ENCODE data around the gene MRPL44. TPM values are rescaled to one million over a fixed set of nuclear protein-coding genes. Genes with fewer than 3 reads are reported as not detected.

Gene MRPL44
- total and polyA plus RNA-seq, 2 of the 13 experiments (the other 11 are each of a cell fraction or from before 2014, with no cell fraction given), result 38.4 to 78.0 TPM

DNA sequence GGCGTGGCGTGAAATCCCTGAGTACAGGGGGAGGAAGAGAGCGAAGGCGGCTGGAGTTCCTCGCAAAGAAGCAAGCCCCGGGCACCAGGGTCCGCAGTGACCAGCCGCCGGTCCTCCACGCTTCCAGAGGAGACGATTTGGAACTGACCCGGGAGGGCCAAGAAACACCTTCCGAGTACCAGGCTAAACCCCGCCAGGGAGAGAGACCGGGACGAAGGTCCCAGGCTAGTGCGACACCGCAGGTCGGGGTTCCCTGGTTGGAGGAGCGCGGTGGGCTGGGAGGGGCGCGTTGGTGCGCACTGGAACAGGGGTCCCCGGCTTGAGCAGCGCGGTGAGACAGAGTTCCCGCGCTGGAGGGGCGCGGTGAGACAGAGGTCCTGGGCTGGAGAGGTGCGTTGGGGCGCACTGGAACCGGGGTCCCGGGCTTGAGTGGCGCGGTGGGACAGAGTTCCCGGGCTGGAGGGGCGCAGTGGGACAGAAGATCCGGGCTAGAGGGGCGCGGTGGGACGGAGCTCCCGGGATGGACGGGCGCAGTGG is 13.0 kb upstream of the MRPL44 start (continued):
- TF ChIP-seq, protein P1, sequence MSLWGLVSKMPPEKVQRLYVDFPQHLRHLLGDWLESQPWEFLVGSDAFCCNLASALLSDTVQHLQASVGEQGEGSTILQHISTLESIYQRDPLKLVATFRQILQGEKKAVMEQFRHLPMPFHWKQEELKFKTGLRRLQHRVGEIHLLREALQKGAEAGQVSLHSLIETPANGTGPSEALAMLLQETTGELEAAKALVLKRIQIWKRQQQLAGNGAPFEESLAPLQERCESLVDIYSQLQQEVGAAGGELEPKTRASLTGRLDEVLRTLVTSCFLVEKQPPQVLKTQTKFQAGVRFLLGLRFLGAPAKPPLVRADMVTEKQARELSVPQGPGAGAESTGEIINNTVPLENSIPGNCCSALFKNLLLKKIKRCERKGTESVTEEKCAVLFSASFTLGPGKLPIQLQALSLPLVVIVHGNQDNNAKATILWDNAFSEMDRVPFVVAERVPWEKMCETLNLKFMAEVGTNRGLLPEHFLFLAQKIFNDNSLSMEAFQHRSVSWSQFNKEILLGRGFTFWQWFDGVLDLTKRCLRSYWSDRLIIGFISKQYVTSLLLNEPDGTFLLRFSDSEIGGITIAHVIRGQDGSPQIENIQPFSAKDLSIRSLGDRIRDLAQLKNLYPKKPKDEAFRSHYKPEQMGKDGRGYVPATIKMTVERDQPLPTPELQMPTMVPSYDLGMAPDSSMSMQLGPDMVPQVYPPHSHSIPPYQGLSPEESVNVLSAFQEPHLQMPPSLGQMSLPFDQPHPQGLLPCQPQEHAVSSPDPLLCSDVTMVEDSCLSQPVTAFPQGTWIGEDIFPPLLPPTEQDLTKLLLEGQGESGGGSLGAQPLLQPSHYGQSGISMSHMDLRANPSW (CRISPR knock-in tag; IDR thresholded peaks at IDR 0.05; ENCODE audit: borderline replicate concordance), result no peak; the same call in 1 of the 2 replicates
- TF ChIP-seq EED (CRISPR knock-in tag; IDR thresholded peaks at IDR 0.05), result no peak
- TF ChIP-seq HMGXB3 (CRISPR knock-in tag; IDR thresholded peaks at IDR 0.05; ENCODE audit: borderline replicate concordance), result peak; percentile 65; the same call in 1 of the 2 replicates
- TF ChIP-seq PRPF4 (IDR thresholded peaks at IDR 0.05; ENCODE audit: low read depth, low read length, poor library complexity, severe bottlenecking), result no peak
- TF ChIP-seq, protein P2, sequence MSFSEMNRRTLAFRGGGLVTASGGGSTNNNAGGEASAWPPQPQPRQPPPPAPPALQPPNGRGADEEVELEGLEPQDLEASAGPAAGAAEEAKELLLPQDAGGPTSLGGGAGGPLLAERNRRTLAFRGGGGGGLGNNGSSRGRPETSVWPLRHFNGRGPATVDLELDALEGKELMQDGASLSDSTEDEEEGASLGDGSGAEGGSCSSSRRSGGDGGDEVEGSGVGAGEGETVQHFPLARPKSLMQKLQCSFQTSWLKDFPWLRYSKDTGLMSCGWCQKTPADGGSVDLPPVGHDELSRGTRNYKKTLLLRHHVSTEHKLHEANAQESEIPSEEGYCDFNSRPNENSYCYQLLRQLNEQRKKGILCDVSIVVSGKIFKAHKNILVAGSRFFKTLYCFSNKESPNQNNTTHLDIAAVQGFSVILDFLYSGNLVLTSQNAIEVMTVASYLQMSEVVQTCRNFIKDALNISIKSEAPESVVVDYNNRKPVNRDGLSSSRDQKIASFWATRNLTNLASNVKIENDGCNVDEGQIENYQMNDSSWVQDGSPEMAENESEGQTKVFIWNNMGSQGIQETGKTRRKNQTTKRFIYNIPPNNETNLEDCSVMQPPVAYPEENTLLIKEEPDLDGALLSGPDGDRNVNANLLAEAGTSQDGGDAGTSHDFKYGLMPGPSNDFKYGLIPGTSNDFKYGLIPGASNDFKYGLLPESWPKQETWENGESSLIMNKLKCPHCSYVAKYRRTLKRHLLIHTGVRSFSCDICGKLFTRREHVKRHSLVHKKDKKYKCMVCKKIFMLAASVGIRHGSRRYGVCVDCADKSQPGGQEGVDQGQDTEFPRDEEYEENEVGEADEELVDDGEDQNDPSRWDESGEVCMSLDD (CRISPR knock-in tag; IDR thresholded peaks at IDR 0.05; ENCODE audit: borderline replicate concordance), result no peak
- no peak for TF ChIP-seq ZNF75D (CRISPR knock-in tag; IDR thresholded peaks at IDR 0.05; ENCODE audit: borderline replicate concordance)
- no peak for TF ChIP-seq PCBP1 (IDR thresholded peaks at IDR 0.05; ENCODE audit: borderline replicate concordance, low read depth, low read length)
- no peak for TF ChIP-seq POLR2AphosphoS2 (IDR thresholded peaks at IDR 0.05; ENCODE audit: low read depth, low read length)
- no peak; the same call in 1 of the 2 replicates for TF ChIP-seq SMAD9 (CRISPR knock-in tag; IDR thresholded peaks at IDR 0.05)
- TF ChIP-seq POGZ (CRISPR knock-in tag; IDR thresholded peaks at IDR 0.05), result peak; percentile 23; the same call in 1 of the 2 replicates
- TF ChIP-seq SCMH1 (CRISPR knock-in tag; IDR thresholded peaks at IDR 0.05; ENCODE audit: borderline replicate concordance), result no peak
- no peak for TF ChIP-seq ONECUT2 (CRISPR knock-in tag; IDR thresholded peaks at IDR 0.05)
- TF ChIP-seq GMEB2 (CRISPR knock-in tag; IDR thresholded peaks at IDR 0.05; ENCODE audit: low read depth), result no peak
- TF ChIP-seq ZNF720 (CRISPR knock-in tag; IDR thresholded peaks at IDR 0.05), result no peak
- no peak for TF ChIP-seq PITX1 (CRISPR knock-in tag; IDR thresholded peaks at IDR 0.05)
- no peak for TF ChIP-seq MAFF (IDR thresholded peaks at IDR 0.05; ENCODE audit: low read depth, low read length)

Data from HepG2 (cell line).